ENCODE results near the gene EPS8.

Gene EPS8

DNA sequence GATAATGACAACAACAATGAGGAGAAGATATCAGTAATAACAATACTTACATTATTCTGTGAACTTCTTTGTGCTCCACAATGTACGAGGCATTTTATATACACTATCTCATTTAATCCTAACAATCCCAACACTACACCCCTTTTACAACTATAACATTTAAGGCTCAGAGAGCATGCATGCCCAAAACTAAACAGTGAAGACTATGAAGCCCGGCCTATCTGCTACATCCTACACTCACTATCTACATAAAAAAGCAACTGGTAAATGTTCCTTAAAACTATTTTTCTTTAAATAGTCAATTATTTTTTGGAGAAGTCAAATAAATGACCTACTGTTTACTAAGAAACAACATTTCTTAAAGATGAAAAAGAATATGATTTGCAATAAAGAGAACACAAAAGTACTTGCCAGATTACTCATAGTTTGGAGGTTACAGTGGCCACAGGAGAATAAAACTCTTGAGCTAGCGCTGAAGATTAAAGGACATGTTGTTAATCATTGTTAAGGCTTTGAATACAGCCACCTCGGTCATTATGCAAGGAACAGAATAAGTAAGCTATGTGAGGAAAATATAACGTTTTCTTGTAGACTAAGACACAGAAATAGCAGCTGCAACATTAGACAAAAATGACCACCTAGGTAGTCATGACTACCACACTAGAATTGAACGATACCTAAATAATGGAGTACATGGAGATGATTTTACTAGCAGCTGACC is 56.7 kb downstream of the EPS8 start:
- Histone ChIP-seq H3K27ac (ENCODE audit: low read length) (no peak overlapping the region), H3K27me3 (ENCODE audit: control insufficient read depth in 1 of 2, insufficient read depth in 2 of 2, low read length in 2 of 2) (no peaks in the 10 kb centered on the region), H3K9me3 (ENCODE audit: control insufficient read depth in 2 of 2, low read length in 2 of 2) (no peaks in the 10 kb centered on the region), H3K4me1 (ENCODE audit: control insufficient read depth, insufficient read depth, low read length) (no peaks in the 10 kb centered on the region), H3K4me3 (ENCODE audit: low read length in 2 of 2) (no peak overlapping the region), H3K9ac (ENCODE audit: low read length in 2 of 2) (no peak overlapping the region), H3K36me3 (ENCODE audit: control insufficient read depth in 2 of 2, insufficient read depth in 2 of 2, low read length in 2 of 2) (no peaks in the 10 kb centered on the region)

DNA sequence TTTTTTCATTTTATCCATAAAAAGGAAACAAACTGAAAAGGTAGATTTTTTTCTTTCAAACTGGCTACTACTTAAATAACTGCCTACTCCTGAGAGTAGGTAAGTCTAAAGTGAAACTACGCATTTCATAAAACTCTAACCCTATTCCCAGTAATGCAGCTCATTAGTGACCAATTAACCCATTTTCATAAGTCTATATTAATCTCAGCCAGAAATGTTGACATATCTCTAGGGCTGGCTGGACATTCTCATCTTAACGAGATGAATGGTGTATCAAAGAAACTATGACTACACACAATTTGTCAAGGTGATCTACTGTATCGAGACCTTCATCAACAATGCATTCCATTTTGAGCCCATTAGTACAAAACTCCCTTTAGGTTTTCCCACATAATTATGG is 57.2 kb downstream of the EPS8 start:
- no peak overlapping the region for H3K27ac ChIP-seq (ENCODE audit: low read length)
- no peaks in the 10 kb centered on the region for H3K36me3 ChIP-seq (ENCODE audit: control insufficient read depth in 2 of 2, insufficient read depth in 2 of 2, low read length in 2 of 2)
- H3K27me3 ChIP-seq (ENCODE audit: control insufficient read depth in 1 of 2, insufficient read depth in 2 of 2, low read length in 2 of 2): no peaks in the 10 kb centered on the region
- no peak overlapping the region for H3K9ac ChIP-seq (ENCODE audit: low read length in 2 of 2)
- H3K4me1 ChIP-seq (ENCODE audit: control insufficient read depth, insufficient read depth, low read length): no peaks in the 10 kb centered on the region
- H3K9me3 ChIP-seq (ENCODE audit: control insufficient read depth in 2 of 2, low read length in 2 of 2): no peaks in the 10 kb centered on the region
- H3K4me3 ChIP-seq (ENCODE audit: low read length in 2 of 2): no peak overlapping the region

DNA sequence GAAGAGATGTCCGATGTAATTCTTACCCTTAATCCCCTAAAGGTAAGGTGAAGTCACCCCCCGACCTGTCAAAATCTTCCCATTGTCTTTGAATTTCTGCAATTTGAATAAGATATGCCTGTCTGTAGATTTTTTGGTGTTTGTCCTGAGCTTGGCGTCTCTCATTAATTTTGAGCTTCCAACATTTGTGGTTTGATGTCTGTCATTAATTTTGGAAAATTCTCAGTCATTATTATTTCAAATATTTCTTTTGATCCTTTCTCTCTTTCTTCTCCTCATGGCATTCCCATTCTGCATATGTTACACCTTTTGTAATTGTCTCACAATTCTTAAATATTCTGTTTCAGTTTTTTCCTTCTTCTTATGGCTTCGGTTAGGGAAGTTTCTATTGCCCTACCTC is 60.1 kb downstream of the EPS8 start:
- Histone ChIP-seq H3K9ac (ENCODE audit: low read length in 2 of 2) (no peak overlapping the region), H3K9me3 (ENCODE audit: control insufficient read depth in 2 of 2, low read length in 2 of 2) (no peaks in the 10 kb centered on the region), H3K36me3 (ENCODE audit: control insufficient read depth in 2 of 2, insufficient read depth in 2 of 2, low read length in 2 of 2) (no peaks in the 10 kb centered on the region), H3K4me1 (ENCODE audit: control insufficient read depth, insufficient read depth, low read length) (no peaks in the 10 kb centered on the region), H3K4me3 (ENCODE audit: low read length in 2 of 2) (no peak overlapping the region), H3K27ac (ENCODE audit: low read length) (no peak overlapping the region), H3K27me3 (ENCODE audit: control insufficient read depth in 1 of 2, insufficient read depth in 2 of 2, low read length in 2 of 2) (no peaks in the 10 kb centered on the region)

DNA sequence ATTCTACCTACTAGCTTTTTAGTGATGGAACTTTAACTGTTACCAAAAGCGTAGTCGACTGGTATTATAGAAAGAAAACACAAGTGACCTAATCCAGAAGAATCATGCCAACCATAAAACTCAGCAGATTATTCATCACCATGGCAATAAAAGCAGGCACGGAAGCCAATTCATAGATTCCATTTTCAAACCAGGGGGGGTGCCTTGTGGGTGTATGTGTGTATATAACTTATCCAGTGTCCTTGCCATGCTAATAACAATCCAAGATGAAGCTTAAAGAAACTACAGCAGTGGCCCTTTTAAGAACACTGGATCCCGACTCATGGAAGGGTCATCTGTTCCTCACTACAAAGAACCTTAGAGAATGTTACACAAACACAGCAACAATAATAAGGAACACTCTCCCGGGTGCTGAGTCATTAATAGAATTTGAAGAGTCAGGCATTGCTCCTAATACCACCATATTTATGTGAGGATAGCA is 61.0 kb downstream of the EPS8 start:
- Histone ChIP-seq H3K36me3 (ENCODE audit: control insufficient read depth in 2 of 2, insufficient read depth in 2 of 2, low read length in 2 of 2) (no peaks in the 10 kb centered on the region), H3K4me3 (ENCODE audit: low read length in 2 of 2) (no peak overlapping the region), H3K4me1 (ENCODE audit: control insufficient read depth, insufficient read depth, low read length) (no peaks in the 10 kb centered on the region), H3K9ac (ENCODE audit: low read length in 2 of 2) (no peak overlapping the region), H3K27ac (ENCODE audit: low read length) (no peak overlapping the region), H3K9me3 (ENCODE audit: control insufficient read depth in 2 of 2, low read length in 2 of 2) (no peaks in the 10 kb centered on the region), H3K27me3 (ENCODE audit: control insufficient read depth in 1 of 2, insufficient read depth in 2 of 2, low read length in 2 of 2) (no peaks in the 10 kb centered on the region)

DNA sequence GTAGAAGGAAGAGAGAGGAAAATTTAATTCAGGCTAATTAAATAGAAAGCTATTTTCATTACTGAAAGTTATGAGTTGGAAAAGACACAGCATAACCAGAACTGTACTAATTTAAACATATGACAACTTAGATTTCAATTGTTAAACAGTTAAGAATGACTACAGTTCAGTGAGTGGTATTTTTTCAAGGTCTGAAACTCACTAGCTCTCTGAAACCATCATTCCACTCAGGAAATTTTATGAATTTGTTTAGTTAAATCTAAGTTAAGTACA is 62.4 kb downstream of the EPS8 start:
- H3K4me3 ChIP-seq (ENCODE audit: low read length in 2 of 2): no peak overlapping the region
- no peak overlapping the region for H3K27ac ChIP-seq (ENCODE audit: low read length)
- no peaks in the 10 kb centered on the region for H3K9me3 ChIP-seq (ENCODE audit: control insufficient read depth in 2 of 2, low read length in 2 of 2)
- no peaks in the 10 kb centered on the region for H3K36me3 ChIP-seq (ENCODE audit: control insufficient read depth in 2 of 2, insufficient read depth in 2 of 2, low read length in 2 of 2)
- no peaks in the 10 kb centered on the region for H3K27me3 ChIP-seq (ENCODE audit: control insufficient read depth in 1 of 2, insufficient read depth in 2 of 2, low read length in 2 of 2)
- no peaks in the 10 kb centered on the region for H3K4me1 ChIP-seq (ENCODE audit: control insufficient read depth, insufficient read depth, low read length)
- no peak overlapping the region for H3K9ac ChIP-seq (ENCODE audit: low read length in 2 of 2)

DNA sequence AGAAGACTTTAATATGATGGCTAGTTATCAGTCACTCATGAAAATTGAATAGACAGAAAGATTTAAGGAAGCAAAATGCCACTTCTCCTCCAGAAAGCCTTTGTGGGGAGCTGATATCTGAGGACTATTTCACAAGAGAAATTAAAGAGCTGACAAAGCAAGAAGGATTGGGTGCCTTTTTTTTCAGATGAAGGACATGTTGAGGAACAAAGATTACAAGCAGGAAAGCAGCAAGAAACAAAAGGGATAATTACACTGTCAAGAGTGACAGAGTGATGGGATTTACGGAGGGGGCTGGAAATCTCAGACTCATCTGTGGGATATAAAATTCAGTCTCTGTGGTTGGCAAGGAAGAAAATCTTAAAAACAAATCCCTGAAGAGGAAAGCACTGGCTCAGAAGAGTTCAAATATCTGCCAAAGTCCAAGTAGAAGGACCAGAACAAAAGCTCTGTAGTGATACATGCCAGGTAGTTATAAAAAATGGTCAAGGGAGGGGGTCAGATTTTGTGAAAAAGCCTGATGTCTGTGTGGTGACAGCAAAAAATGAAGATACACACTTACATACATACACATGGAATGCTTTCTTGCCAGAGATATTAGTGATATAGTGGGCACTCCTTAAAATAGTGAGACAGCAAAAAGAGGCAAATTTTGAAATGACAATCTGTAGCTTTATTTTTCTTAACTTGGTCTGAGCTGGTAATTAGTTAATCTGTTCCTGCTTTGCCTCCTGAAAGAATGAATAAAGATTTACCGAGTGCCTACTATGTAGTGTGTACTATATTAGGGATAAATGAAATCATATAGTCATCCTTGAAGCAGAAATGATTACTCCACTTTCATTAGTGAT is 62.9 kb downstream of the EPS8 start:
- Histone ChIP-seq H3K9me3 (ENCODE audit: control insufficient read depth in 2 of 2, low read length in 2 of 2) (no peaks in the 10 kb centered on the region), H3K36me3 (ENCODE audit: control insufficient read depth in 2 of 2, insufficient read depth in 2 of 2, low read length in 2 of 2) (no peaks in the 10 kb centered on the region), H3K9ac (ENCODE audit: low read length in 2 of 2) (no peak overlapping the region), H3K4me1 (ENCODE audit: control insufficient read depth, insufficient read depth, low read length) (no peaks in the 10 kb centered on the region), H3K27me3 (ENCODE audit: control insufficient read depth in 1 of 2, insufficient read depth in 2 of 2, low read length in 2 of 2) (no peaks in the 10 kb centered on the region), H3K4me3 (ENCODE audit: low read length in 2 of 2) (no peak overlapping the region), H3K27ac (ENCODE audit: low read length) (no peak overlapping the region)

DNA sequence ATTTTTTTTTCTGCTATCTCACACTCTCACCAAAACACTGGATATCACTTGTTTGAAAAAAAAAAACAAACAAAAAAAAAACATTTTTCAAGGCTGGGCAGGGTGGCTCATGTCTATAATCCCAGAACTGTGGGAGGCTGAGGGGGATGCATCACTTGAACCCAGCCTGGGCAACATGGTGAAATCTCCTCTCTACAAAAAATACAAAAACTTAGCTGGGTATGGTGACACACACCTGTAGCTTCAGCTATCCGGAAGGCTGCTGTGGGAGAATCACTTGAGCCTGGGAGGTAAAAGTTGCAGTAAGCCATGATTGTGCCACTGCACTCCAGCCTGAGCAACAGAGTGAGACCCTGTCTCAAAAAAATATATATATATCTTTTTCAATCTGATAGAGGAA is 66.2 kb downstream of the EPS8 start:
- Histone ChIP-seq H3K27ac (ENCODE audit: low read length) (no peak overlapping the region), H3K36me3 (ENCODE audit: control insufficient read depth in 2 of 2, insufficient read depth in 2 of 2, low read length in 2 of 2) (no peaks in the 10 kb centered on the region), H3K4me1 (ENCODE audit: control insufficient read depth, insufficient read depth, low read length) (no peaks in the 10 kb centered on the region), H3K4me3 (ENCODE audit: low read length in 2 of 2) (no peak overlapping the region), H3K9me3 (ENCODE audit: control insufficient read depth in 2 of 2, low read length in 2 of 2) (no peaks in the 10 kb centered on the region), H3K9ac (ENCODE audit: low read length in 2 of 2) (no peak overlapping the region), H3K27me3 (ENCODE audit: control insufficient read depth in 1 of 2, insufficient read depth in 2 of 2, low read length in 2 of 2) (no peaks in the 10 kb centered on the region)

DNA sequence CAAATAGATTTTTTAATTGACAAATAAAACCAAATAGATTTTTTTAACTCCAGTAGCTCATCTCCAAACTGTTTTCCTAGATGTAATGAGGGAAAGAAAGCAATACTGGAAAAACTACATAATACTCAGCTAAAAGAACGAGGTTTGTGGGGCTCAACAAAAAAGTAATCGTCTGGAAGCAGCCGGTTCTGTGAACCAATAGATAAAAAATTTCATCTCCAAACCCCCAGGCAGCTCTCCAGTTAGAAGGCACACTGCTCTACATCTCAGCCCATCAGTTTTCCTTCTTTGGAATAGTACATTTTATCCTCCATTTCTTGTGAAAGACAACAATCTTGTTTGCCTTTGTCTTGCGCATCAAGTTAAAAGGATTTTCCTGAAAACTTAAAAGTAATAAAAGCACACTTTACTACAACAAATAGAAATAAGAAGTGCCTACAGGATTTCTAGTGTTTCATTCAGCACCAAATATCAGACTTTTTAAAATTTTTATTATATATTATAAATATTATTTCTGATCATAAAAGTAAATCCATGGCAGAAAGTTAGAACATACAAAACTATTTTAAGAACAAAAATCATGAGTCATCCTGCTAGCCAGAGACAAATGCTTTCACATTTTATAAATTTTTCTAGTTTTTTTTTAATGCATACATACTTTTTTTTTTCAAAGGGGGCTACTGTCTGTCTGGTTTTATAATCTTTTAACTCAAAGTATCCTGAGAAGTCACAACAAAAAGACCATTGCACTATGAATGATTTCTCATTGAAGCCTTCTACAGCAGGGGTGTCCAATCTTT is 67.7 kb downstream of the EPS8 start:
- Histone ChIP-seq H3K9me3 (ENCODE audit: control insufficient read depth in 2 of 2, low read length in 2 of 2) (no peaks in the 10 kb centered on the region), H3K27me3 (ENCODE audit: control insufficient read depth in 1 of 2, insufficient read depth in 2 of 2, low read length in 2 of 2) (no peaks in the 10 kb centered on the region), H3K4me3 (ENCODE audit: low read length in 2 of 2) (no peak overlapping the region), H3K9ac (ENCODE audit: low read length in 2 of 2) (no peak overlapping the region), H3K4me1 (ENCODE audit: control insufficient read depth, insufficient read depth, low read length) (no peaks in the 10 kb centered on the region), H3K27ac (ENCODE audit: low read length) (no peak overlapping the region), H3K36me3 (ENCODE audit: control insufficient read depth in 2 of 2, insufficient read depth in 2 of 2, low read length in 2 of 2) (no peaks in the 10 kb centered on the region)

DNA sequence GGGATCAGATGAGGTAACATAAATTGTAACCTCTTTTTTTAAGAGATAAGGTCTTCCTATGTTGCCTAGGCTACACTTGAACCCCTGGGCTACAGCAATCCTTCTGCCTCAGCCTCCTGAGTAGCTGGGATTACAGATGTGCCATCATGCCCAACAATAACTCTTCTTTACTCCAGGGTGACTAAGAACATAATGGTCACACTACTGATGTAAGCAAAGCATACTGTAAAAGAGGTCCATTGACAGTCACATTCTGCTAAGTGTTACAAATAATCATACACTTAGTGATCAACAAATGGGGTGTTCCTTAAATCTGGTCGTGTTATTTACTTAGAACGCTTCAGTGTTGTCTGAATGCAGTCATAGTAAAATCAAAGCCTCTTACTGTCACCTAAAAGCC is 68.9 kb downstream of the EPS8 start:
- H3K27me3 ChIP-seq (ENCODE audit: control insufficient read depth in 1 of 2, insufficient read depth in 2 of 2, low read length in 2 of 2): no peaks in the 10 kb centered on the region
- H3K9ac ChIP-seq (ENCODE audit: low read length in 2 of 2): no peak overlapping the region
- H3K27ac ChIP-seq (ENCODE audit: low read length): no peak overlapping the region
- no peak overlapping the region for H3K4me3 ChIP-seq (ENCODE audit: low read length in 2 of 2)
- no peaks in the 10 kb centered on the region for H3K9me3 ChIP-seq (ENCODE audit: control insufficient read depth in 2 of 2, low read length in 2 of 2)
- no peaks in the 10 kb centered on the region for H3K4me1 ChIP-seq (ENCODE audit: control insufficient read depth, insufficient read depth, low read length)
- no peaks in the 10 kb centered on the region for H3K36me3 ChIP-seq (ENCODE audit: control insufficient read depth in 2 of 2, insufficient read depth in 2 of 2, low read length in 2 of 2)

DNA sequence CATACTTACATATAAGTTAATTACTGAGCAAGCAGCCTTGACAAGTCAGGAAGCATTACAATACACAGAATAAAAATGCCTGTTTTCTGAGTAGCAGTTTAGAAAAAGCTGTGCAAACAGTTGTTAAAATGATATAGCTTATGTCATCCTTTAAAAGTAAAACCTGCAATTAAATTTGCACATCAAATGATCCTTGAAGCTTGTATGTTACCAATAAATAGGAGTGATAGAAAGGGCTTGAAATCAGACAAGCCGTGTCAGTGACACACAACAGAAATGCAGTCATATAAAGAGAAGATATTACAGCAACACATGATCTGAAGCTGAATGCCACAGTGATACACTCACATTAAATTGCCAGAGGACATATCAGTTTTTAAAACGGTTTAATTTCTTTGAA is 70.0 kb downstream of the EPS8 start:
- no peaks in the 10 kb centered on the region for H3K4me1 ChIP-seq (ENCODE audit: control insufficient read depth, insufficient read depth, low read length)
- H3K27me3 ChIP-seq (ENCODE audit: control insufficient read depth in 1 of 2, insufficient read depth in 2 of 2, low read length in 2 of 2): no peaks in the 10 kb centered on the region
- no peak overlapping the region for H3K9ac ChIP-seq (ENCODE audit: low read length in 2 of 2)
- no peak overlapping the region for H3K4me3 ChIP-seq (ENCODE audit: low read length in 2 of 2)
- no peaks in the 10 kb centered on the region for H3K36me3 ChIP-seq (ENCODE audit: control insufficient read depth in 2 of 2, insufficient read depth in 2 of 2, low read length in 2 of 2)
- H3K27ac ChIP-seq (ENCODE audit: low read length): no peak overlapping the region
- H3K9me3 ChIP-seq (ENCODE audit: control insufficient read depth in 2 of 2, low read length in 2 of 2): no peaks in the 10 kb centered on the region
